Keratinocyte (primary cell): ENCODE measurements around the gene PSMD6. TPM values are rescaled to one million over a fixed set of nuclear protein-coding genes. Genes with fewer than 3 reads are reported as not detected.

Experiments used
- DNase-seq: peaks from one replicate; pipeline ENCODE4 v3.0.0-alpha.2; 2011; ENCODE audit warnings: low read depth, missing footprints, low spot score
- FAIRE-seq: peaks from 2 replicates; lab custom pipeline; 2011; peaks lifted over from hg19 to GRCh38; lab: Jason Lieb, UNC
- H2AFZ ChIP-seq: 2 replicates; pipeline ENCODE4 v1.6.0; 2012; ENCODE audit warnings: low read length, control low read depth, inconsistent platforms; ENCODE audit not compliant: control insufficient read depth
- H3K27ac ChIP-seq: 2 replicates; pipeline ENCODE4 v1.5.1; 2011; ENCODE audit warnings: low read length; ENCODE audit not compliant: control insufficient read depth, insufficient read depth
- H3K27me3 ChIP-seq: 3 replicates; pipeline ENCODE4 v1.6.0; 2011; ENCODE audit warnings: low read length; ENCODE audit not compliant: control insufficient read depth, insufficient read depth; ENCODE audit errors: extremely low read depth
- H3K36me3 ChIP-seq, 2 experiments: 2 replicates in 1 of 2; 3 replicates in 1 of 2; pipeline ENCODE4 v1.5.1; 2011; ENCODE audit warnings: low read length in 2 of 2, mild to moderate bottlenecking in 1 of 2; ENCODE audit not compliant: control insufficient read depth in 2 of 2, insufficient read depth in 2 of 2; ENCODE audit errors: extremely low read depth in 1 of 2
- H3K4me1 ChIP-seq: 3 replicates; pipeline ENCODE4 v1.5.1; 2011; ENCODE audit warnings: low read length; ENCODE audit not compliant: control insufficient read depth, insufficient read depth; ENCODE audit errors: extremely low read depth
- H3K4me2 ChIP-seq: 3 replicates; pipeline ENCODE4 v1.6.0; 2011; ENCODE audit warnings: low read depth, low read length; ENCODE audit not compliant: control insufficient read depth, insufficient read depth; ENCODE audit errors: extremely low read depth
- H3K4me3 ChIP-seq, 3 experiments: fragments of 200-600 bp in 1 of 3; sonication (generic) in 1 of 3; 2 replicates in 2 of 3; 3 replicates in 1 of 3; pipeline ENCODE4 v1.5.1; 2011 to 2016; ENCODE audit warnings: low read length in 3 of 3, mild to moderate bottlenecking in 3 of 3, control low read depth in 2 of 3, inconsistent platforms in 1 of 3, low read depth in 1 of 3, mixed read lengths in 1 of 3, mixed run types in 1 of 3, moderate library complexity in 1 of 3; ENCODE audit not compliant: control insufficient read depth in 2 of 3, insufficient read depth in 2 of 3; ENCODE audit errors: extremely low read depth in 1 of 3
- H3K79me2 ChIP-seq: 2 replicates; pipeline ENCODE4 v1.6.0; 2012; ENCODE audit warnings: low read length; ENCODE audit not compliant: control insufficient read depth, insufficient read depth
- H3K9ac ChIP-seq: 3 replicates; pipeline ENCODE4 v1.6.0; 2011; ENCODE audit warnings: low read length; ENCODE audit not compliant: control insufficient read depth, insufficient read depth; ENCODE audit errors: extremely low read depth
- H3K9me1 ChIP-seq: 3 replicates; pipeline ENCODE4 v1.6.0; 2011; ENCODE audit warnings: low read length; ENCODE audit not compliant: control insufficient read depth, insufficient read depth; ENCODE audit errors: extremely low read depth
- H3K9me3 ChIP-seq: 2 replicates; pipeline ENCODE4 v1.5.1; 2012; ENCODE audit warnings: low read depth, low read length; ENCODE audit not compliant: control insufficient read depth
- H4K20me1 ChIP-seq: 3 replicates; pipeline ENCODE4 v1.6.0; 2011; ENCODE audit warnings: low read length; ENCODE audit not compliant: control insufficient read depth, insufficient read depth; ENCODE audit errors: extremely low read depth
- CTCF ChIP-seq, 3 experiments: IDR thresholded peaks in 1 of 3; conservative IDR thresholded peaks in 1 of 3; optimal IDR thresholded peaks in 1 of 3; 2 replicates in 2 of 3; 3 replicates in 1 of 3; pipeline versions ENCODE3 to v1.5.1; 2011; ENCODE audit warnings: low read length in 3 of 3, mild to moderate bottlenecking in 3 of 3, moderate library complexity in 2 of 3, control low read depth in 1 of 3, inconsistent platforms in 1 of 3; ENCODE audit not compliant: insufficient read depth in 2 of 3; ENCODE audit errors: extremely low read depth in 1 of 3
- EZH2 ChIP-seq: IDR thresholded peaks from one replicate; pipeline ENCODE4 v1.6.1; 2012; ENCODE audit warnings: inconsistent platforms, mild to moderate bottlenecking, low read length, moderate library complexity
- dilution Hi-C: fragments of 300-500 bp; cut with MboI; formaldehyde crosslinking; loops from one replicate; pipeline ENCODE4 v1.7.0; 2020; ENCODE audit warnings: low sequenced_read_pairs; ENCODE audit not compliant: extremely low pct_ligation_motif_present
- polyA plus RNA-seq, 5 experiments: library from polyadenylated mRNA; depleted of rRNA in 3 of 5; stranded (reverse) in 3 of 5; stranded (forward) in 1 of 5; unstranded in 1 of 5; fragments of >200 nt; gene quantifications; 1 replicate in 1 of 5; 2 replicates in 3 of 5; 3 replicates in 1 of 5; pipeline versions ENCODE4 v1.2.1 to v1.2.3, GENCODE V29; 2011 to 2012; ENCODE audit warnings: missing spikeins in 2 of 5, low read depth in 1 of 5, low replicate concordance in 1 of 5

Gene PSMD6
- polyA plus RNA-seq, 1 donor (not counting 4 experiments of a cell fraction or from before 2014, with no cell fraction given) = 100 TPM

DNA sequence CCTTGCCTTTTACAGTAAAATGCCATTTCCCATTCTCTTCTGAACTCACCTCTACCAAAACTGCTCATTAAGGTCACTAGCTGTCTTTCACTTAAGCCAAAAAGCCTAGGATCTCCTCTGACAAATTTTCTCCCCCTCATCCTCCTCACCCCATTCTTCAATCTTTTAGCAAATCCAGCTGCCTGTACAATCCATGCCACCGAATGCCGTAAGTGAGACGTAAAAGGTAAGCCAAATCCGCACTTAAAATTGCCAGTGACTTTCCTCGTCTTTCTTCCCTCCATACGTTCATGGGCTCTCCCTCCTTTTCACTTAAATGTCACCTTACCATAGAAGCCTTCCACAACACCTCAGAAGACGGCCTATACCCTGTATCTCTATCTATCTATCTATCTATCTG, 13.8 kb downstream of the PSMD6 start:
- no peak overlapping the region for H3K4me2 ChIP-seq
- peaks cover 16 to 49% of the 10 kb centered on the region in 2 experiments for H3K36me3 ChIP-seq
- H3K27me3 ChIP-seq = no peaks in the 10 kb centered on the region
- no peak overlapping the region for H2AFZ ChIP-seq
- H3K4me3 ChIP-seq = no peak overlapping the region
- TF ChIP-seq EZH2 (no peak), CTCF (optimal IDR thresholded peaks at IDR 0.05 in 1 of 3, IDR thresholded peaks at IDR 0.05 in 1 of 3, conservative IDR thresholded peaks at IDR 0.05 in 1 of 3; ENCODE audit: extremely low read depth in 1 of 3, insufficient read depth in 2 of 3, low read length in 3 of 3) (no peak)
- H3K4me1 ChIP-seq = peaks cover 6% of the 10 kb centered on the region
- no peaks in the 10 kb centered on the region for H3K9me1 ChIP-seq
- H3K9ac ChIP-seq = no peak overlapping the region
- no peak for DNase-seq
- H3K9me3 ChIP-seq = no peaks in the 10 kb centered on the region
- H3K79me2 ChIP-seq = peaks cover 10% of the 10 kb centered on the region
- H3K27ac ChIP-seq = no peak overlapping the region
- dilution Hi-C loops = no loop called here
- H4K20me1 ChIP-seq = no peaks in the 10 kb centered on the region
- no peak for FAIRE-seq

GRCh38 chr3:64008487-64009351, 14.6 kb downstream of the PSMD6 start:
- Histone ChIP-seq H3K36me3 (peaks cover 18 to 49% of the 10 kb centered on the region in 2 experiments), H3K4me2 (no peak overlapping the region)

More at GRCh38 chr3:64008487-64009351, 14.6 kb downstream of the PSMD6 start:
- DNase-seq (no peak), FAIRE-seq (no peak)
- dilution Hi-C loops = no loop called here
- Histone ChIP-seq H3K9ac (no peak overlapping the region), H3K4me1 (peaks cover 6% of the 10 kb centered on the region), H3K4me3 (no peak overlapping the region), H3K79me2 (peaks cover 10% of the 10 kb centered on the region), H3K27ac (no peak overlapping the region), H3K9me3 (no peaks in the 10 kb centered on the region), H3K27me3 (no peaks in the 10 kb centered on the region), H2AFZ (no peak overlapping the region), H4K20me1 (no peaks in the 10 kb centered on the region), H3K9me1 (no peaks in the 10 kb centered on the region)
- TF ChIP-seq EZH2 = no peak
- no peak for TF ChIP-seq CTCF (optimal IDR thresholded peaks at IDR 0.05 in 1 of 3, IDR thresholded peaks at IDR 0.05 in 1 of 3, conservative IDR thresholded peaks at IDR 0.05 in 1 of 3; ENCODE audit: extremely low read depth in 1 of 3, insufficient read depth in 2 of 3, low read length in 3 of 3)
